ENCODE results near the gene IRX2.

- TF ChIP-seq CTCF (IDR thresholded peaks at IDR 0.05), result no peak
- no peak for TF ChIP-seq POLR2A (IDR thresholded peaks at IDR 0.05)
- TF ChIP-seq POLR2AphosphoS5 (IDR thresholded peaks at IDR 0.05), result no peak
Observed at GRCh38 chr5:2702096-2702879, 49.2 kb downstream of the IRX2 start.
